GM21390 (cell line): ENCODE data around the gene MSS51.

Source experiments
- ATAC-seq: cut with Tn5 transposase; IDR thresholded peaks from one replicate; pipeline ENCODE4 v1.9.1; 2021; ENCODE audit not compliant: unreplicated experiment

MSS51 gene

DNA sequence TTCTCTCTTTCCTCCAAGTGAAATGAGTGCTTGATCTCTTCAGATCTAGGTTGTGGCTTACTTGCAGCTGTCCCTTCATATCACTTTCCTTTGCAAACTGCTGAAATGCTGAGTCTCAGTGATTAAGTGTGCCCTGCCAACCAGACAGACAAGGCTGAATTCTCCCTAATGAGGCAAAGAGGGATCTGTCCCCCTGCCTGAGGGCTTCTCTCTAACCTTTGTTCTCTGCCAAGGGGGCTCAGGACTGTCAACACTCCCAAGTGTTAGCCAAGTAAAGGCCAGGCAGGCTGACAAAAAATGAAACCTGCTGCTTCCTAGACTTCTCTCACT, at the start of gene MSS51:
Gene MSS51, minus strand, starts transcription at position 24 of the 330 bp plus-strand sequence. CDS start 5,277 bp downstream, outside the sequence.
- ATAC-seq, result no peak

DNA sequence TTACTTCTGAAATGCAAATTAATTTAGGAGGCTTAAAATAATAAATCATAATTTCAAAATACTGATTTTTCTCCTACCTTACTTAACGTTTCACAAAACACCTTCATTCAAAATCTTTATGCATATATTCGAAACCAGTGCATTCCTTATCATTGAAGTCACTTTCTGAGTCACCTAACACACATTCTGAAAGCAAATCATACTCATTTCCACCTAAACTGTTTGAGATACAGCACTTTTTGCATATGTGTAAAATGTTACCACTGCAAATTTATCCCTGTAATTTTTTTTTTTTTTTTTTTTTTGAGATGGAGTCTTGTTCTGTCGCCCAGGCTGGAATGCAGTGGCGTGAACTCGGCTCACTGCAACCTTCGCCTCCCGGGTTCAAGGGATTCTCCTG, 46.8 kb upstream of the MSS51 start:
- ATAC-seq, result no peak

DNA sequence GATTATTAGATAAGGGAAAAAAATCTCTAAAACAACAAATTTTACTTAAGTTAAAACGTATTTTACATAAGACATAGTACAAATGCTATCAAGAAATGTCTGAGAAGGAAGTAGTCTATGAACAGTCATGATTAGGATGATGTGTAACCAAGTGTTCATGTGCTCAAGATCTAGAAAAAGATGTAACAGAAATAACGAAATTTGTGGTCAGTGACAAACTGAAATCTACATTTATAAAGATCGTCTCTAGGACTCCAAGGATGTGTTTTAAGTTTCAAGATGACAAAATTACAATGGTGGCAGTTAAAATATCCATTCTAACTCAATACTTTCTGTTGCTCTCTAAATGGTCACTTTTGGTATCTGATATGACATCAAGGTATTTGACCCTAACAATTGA, 45.3 kb upstream of the MSS51 start:
- no peak for ATAC-seq

GRCh38 chr10:73471226-73471625, 37.9 kb upstream of the MSS51 start:
- ATAC-seq, result no peak

DNA sequence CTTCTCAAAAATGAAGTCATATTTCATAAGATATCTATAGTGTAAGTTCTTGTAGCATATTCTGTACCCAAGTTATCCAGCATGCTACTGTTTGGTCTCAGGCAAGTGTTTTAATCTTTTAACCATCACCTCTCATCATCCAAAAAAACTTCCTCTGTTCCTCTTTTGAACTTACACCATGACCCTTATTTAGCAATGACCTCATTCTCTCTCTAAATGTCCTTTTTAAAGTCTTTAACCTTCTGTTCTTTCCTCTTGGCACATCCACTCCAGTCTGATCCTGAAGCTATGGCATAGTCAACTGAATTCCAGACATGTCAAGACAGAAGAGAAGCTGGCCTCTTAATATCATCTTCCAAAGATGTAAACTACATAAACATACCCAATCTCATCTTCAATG, 36.2 kb upstream of the MSS51 start:
- ATAC-seq, result no peak

DNA sequence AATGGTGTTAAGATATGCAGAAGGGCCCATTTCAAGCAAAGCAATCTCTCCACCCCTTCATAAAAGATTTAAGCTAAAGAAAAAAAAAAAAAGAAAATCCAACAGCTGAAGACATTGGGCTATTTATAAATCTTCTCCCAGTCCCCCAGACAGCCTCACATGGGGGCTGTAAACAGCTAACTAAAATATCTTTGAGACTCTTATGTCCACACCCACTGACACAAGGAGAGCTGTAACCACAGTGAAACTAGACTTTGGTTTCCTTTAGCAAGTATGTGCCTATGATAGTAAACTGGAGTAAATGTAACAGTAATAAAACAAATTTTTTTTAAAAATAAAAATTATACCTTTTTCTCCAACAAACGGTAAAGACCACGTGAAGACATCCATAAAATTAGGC, 33.8 kb upstream of the MSS51 start:
- ATAC-seq, result no peak

- ATAC-seq, result no peak
Measured at GRCh38 chr10:73465978-73466726, 32.8 kb upstream of the MSS51 start.

DNA sequence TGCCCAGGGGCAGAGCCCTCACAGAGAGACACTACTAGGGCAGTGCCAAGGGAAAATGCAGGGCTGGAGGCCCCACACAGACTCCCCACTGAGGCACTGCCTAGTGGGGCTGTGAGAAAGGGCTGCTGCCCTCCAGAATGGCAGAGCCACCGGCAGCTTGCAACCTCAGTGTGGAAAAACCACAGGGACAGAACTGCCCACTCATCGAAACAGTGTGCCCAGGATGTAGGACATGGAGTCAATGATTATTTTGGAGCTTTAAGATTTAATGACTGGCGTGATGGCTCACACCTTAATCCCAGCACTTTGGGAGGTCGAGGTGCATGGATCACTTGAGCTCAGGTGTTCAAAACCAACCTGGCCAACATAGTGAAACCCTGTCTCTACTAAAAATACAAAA, 27.5 kb upstream of the MSS51 start:
- no peak for ATAC-seq

- no peak for ATAC-seq
Measured at GRCh38 chr10:73459683-73460314, 26.4 kb upstream of the MSS51 start.

- no peak for ATAC-seq
Measured at GRCh38 chr10:73456187-73456890, 23.0 kb upstream of the MSS51 start.

DNA sequence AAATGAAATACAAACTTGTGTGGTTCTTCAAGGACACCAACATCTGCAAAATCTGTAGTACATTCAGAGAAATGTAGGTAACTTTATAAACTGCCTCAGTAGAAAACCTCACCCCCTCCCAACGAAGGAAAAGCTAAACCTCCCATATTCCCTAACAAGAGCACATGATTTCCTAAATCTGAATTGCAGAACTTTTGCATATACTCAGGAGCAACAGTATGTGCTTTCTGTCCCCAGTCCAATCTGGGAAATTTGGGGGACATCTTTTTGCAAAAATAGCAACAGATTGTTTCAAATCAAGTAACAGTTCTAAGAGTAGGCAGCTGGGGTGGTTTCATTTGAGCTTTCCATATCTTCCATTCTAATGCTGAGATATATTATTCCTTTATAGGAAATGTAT, 15.8 kb upstream of the MSS51 start:
- no peak for ATAC-seq

GRCh38 chr10:73448384-73448783, 15.0 kb upstream of the MSS51 start:
- ATAC-seq, result no peak

GRCh38 chr10:73446926-73447325, 13.6 kb upstream of the MSS51 start:
- no peak for ATAC-seq

- ATAC-seq, result no peak
Measured at GRCh38 chr10:73444457-73444856, 11.1 kb upstream of the MSS51 start.

DNA sequence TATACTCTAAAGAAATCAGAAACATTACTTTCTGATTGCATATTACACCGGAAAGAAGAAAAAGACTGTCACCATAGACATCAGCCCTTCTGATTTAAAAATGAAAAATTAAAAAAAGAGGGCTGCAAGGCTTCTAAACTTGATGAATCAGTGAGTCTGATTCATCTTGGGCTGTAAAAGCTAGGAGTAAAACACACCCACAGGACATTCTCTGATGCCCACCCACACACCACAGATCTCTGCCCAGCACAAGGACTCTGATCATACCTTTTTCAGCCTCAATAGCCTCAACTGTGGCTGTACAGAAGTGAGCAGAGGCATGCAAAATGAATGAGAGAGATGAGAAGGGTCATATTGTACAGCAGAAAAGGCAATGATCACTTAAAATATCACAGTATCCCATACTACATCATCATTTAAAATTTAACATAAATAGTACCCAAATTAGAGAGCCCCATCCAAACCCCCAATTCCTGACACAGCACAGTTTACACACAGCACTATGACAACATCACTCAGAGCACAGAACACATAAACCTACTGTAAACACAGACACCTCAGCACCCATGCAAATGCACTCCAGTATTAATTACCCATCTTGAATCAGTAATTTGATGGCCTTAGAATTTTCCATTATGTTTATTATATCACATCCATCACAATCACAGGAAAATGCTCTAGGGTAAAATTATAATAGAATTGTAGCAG, 6.4 kb upstream of the MSS51 start:
- ATAC-seq, result no peak

GRCh38 chr10:73439055-73439454, 5.7 kb upstream of the MSS51 start:
- no peak for ATAC-seq

DNA sequence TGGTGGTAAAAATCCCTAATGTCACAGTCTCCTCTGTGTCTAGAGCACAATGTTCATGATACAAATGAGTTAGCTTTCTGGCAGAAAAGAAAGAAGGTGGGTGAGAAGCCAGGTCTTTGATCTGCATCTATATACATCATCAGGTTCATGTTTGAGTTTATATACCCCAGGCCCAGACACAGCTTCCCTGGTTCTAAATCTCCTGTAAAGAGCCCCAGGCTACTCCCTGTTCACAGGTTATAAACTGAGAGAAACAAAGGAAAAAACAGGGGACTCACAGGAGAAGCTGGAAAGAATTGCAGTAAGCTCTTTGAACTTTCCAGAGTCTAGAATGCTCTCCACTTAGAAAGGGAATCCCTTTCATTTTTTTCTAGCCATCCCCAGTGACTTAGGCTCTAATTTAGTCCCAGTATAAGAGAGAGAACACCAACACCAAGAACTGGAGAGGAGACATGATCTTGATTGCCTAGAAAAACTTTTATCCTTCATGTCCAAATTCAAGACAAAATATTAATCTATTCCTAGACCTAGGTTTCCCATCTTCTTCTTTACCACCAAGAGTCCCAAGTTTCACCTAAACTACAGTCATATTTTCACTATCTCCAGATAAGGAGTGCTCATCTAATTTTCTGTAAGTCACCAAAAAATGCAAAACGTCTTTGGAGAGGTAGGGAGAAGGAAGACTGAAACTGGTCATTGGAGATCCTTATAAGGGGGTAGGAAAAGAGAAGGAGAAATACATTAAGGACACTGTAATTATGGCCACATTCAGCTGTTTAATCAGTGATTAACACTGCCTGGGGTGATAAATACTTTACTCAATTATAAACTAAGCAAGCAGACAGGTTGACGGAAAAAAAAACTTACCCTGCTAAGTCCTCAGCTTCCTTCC, 469 bp downstream of the MSS51 start:
- no peak for ATAC-seq

- no peak for ATAC-seq
Measured at GRCh38 chr10:73426318-73426717, 7.0 kb downstream of the MSS51 start.

DNA sequence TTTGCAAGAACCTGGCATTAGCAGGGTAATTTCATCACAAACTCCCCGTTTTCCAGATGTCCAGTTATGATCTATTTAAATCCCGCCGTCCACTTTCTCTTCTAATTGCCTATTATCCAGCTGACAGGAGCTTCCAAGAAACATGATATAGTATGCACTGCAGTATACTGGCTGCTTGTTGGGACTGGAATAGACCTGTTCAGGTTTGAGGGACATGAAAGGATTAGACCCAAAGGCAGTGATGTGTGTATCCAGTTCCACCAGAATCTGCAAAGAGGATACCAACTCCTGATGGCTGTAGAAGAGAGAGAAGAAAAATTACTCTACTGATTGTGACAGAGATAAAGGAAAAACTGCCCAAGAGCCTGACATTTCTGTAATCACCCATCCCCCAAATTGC, 8.9 kb downstream of the MSS51 start:
- no peak for ATAC-seq

DNA sequence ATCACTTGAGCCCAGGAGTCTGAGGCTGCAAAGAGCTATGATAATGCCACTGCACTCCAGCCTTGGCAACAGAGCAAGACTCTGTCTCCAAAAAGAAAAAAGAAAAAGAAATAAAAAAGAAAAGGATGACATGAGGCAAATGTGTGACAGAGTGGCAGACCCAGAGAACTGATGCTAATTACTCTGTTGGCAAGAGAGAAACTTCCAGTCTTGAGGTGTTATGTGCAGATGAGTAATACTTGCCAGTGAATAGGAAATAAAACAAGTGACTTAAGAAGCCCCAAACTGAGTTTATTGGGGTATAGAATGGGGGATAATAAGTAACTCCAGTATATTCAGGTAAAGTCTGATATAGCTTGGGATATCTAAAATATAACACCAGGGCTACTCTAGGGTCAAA, 10.1 kb downstream of the MSS51 start:
- no peak for ATAC-seq

DNA sequence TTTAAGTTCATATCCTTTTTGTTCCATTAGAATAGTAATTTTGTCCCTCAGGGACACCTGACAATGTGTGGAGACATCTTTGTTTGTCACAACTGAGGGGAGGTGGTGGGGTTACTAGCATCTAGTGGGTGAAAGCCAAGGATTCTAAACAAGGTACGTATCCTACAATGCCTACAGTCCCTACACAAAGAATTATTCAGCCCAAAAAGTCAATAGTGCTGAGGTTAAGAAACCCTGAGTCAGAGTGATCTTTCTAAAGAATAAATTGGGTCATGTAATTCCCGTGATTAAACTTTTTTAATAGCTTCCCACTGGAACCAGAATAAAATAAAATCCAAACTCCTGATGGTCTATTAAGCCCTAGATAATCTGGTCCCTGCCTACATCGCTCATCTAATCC, 16.8 kb downstream of the MSS51 start:
- no peak for ATAC-seq
